GM18873 (cell line): Measurements from ENCODE around the gene SERGEF.

Source experiments
- ATAC-seq: cut with Tn5 transposase; IDR thresholded peaks from one replicate; pipeline ENCODE4 v1.9.1; 2021; ENCODE audit warnings: mild to moderate bottlenecking, moderate library complexity, moderate number of reproducible peaks; ENCODE audit not compliant: unreplicated experiment, low FRiP score

Gene SERGEF

GRCh38 chr11:17741487-17741886, 271.4 kb downstream of the SERGEF start:
- ATAC-seq = no peak

GRCh38 chr11:17740649-17741235, 272.1 kb downstream of the SERGEF start:
- no peak for ATAC-seq

- no peak for ATAC-seq
Observed at GRCh38 chr11:17739945-17740338, 272.9 kb downstream of the SERGEF start.

GRCh38 chr11:17738151-17738973, 274.5 kb downstream of the SERGEF start:
- no peak for ATAC-seq
